ENCODE results near the gene KLF16. TPM values are rescaled to one million over a fixed set of nuclear protein-coding genes. Genes with fewer than 3 reads are reported as not detected.
A peak's percentile ranks its signal among the peaks of the same experiment; 100 is the strongest.
"Not testable (repeated sequence)": the region's sequence is repeated elsewhere in the genome, so short reads cannot be mapped to it uniquely, and the experiment has no call there.

The KLF16 gene
- total and polyA plus RNA-seq, 9 of the 15 experiments (the other 6 are each of a cell fraction or from before 2014, with no cell fraction given), result 0.04 to 60.4 (median 6.8) TPM

DNA sequence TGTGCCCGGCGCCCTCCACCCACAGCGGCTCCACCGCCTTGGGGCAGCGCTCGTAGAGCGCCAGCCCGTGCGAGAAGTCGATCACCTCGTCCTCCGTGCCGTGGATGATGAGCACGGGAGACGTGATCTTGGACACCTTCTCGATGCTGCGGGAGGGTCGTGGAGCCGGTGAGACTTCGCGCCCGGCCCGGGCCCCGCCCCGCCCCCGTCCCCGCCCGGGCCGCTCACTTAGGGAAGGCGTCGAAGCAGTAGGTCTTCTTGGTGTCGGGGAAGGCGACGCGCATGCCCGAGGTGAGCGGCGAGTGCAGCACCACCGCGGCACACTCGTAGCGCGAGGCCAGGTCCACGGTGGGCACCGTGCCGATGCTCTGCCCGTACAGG is 13.9 kb upstream of the KLF16 start:
- H3K4me3 ChIP-seq; H3K9me3 ChIP-seq (replicated peaks; ENCODE audit: control insufficient read depth, insufficient read depth, low read depth, low read length); in situ Hi-C loops (cut with MboI); H3K27ac ChIP-seq (ENCODE audit: extremely low read depth, low read depth, low read length); FAIRE-seq; H3K27me3 ChIP-seq (ENCODE audit: control insufficient read depth in 2 of 2, insufficient read depth in 2 of 2, low read length in 2 of 2); H3K9me1 ChIP-seq (ENCODE audit: control insufficient read depth, insufficient read depth, low read length); ATAC-seq; BruUV-seq (replicated peaks); DNase-seq (ENCODE audit: extremely low read depth in 1 of 4, low spot score in 3 of 4); CTCF ChIA-PET (ENCODE audit: low intra/inter-chr PET ratio); H2AFZ ChIP-seq (ENCODE audit: low read depth, low read length); intact Hi-C loops (cut with micrococcal nuclease); H3K9ac ChIP-seq (ENCODE audit: insufficient read depth in 1 of 2, low read depth in 2 of 2, low read length in 2 of 2); H3K4me2 ChIP-seq (ENCODE audit: insufficient read depth, low read length): not testable (repeated sequence)
- peaks cover 29% of the 10 kb centered on the region; the same call in 2 of the 3 replicates for H3K36me3 ChIP-seq (ENCODE audit: control insufficient read depth, insufficient read depth, low read length)
- H4K20me1 ChIP-seq (replicated peaks; ENCODE audit: control insufficient read depth, insufficient read depth, low read length), result peaks cover 15% of the 10 kb centered on the region; the same call in 1 of the 2 replicates
- 90% methylated on average over 6 of the region's 47 CpGs for WGBS (ENCODE audit: insufficient coverage, low coverage, missing lambda C conversion rate)
- H3K79me2 ChIP-seq (ENCODE audit: control insufficient read depth, insufficient read depth, low read length), result peaks cover 57% of the 10 kb centered on the region
- H3K4me1 ChIP-seq (replicated peaks in 1 of 2; ENCODE audit: control insufficient read depth in 2 of 2, insufficient read depth in 2 of 2, low read length in 2 of 2), result peaks cover 23 to 54% of the 10 kb centered on the region in 2 experiments
- POLR2A ChIA-PET, result interaction anchor here (1.1 kb wide), 1 partner anchor 43 kb away, joined by 3 read pairs; no protein-coding TSS in a partner anchor

GRCh38 chr19:1876496-1877279 is 13.3 kb upstream of the KLF16 start:
- CTCF ChIA-PET (ENCODE audit: low intra/inter-chr PET ratio); in situ Hi-C loops (cut with MboI); FAIRE-seq; H3K9me3 ChIP-seq (replicated peaks; ENCODE audit: control insufficient read depth, insufficient read depth, low read depth, low read length); DNase-seq (ENCODE audit: extremely low read depth in 1 of 4, low spot score in 3 of 4); H3K9me1 ChIP-seq (ENCODE audit: control insufficient read depth, insufficient read depth, low read length); H3K27me3 ChIP-seq (ENCODE audit: control insufficient read depth in 2 of 2, insufficient read depth in 2 of 2, low read length in 2 of 2); intact Hi-C loops (cut with micrococcal nuclease); BruUV-seq (replicated peaks); H4K20me1 ChIP-seq (replicated peaks; ENCODE audit: control insufficient read depth, insufficient read depth, low read length): not testable (repeated sequence)
- Histone ChIP-seq H3K27ac (ENCODE audit: extremely low read depth, low read depth, low read length) (peak overlapping the region; percentile 94), H3K9ac (ENCODE audit: insufficient read depth in 1 of 2, low read depth in 2 of 2, low read length in 2 of 2) (peak overlapping the region; percentile 95 to 99), H3K36me3 (ENCODE audit: control insufficient read depth, insufficient read depth, low read length) (peaks cover 27% of the 10 kb centered on the region; the same call in 2 of the 3 replicates), H2AFZ (ENCODE audit: low read depth, low read length) (peak overlapping the region; percentile 86), H3K4me1 (replicated peaks in 1 of 2; ENCODE audit: control insufficient read depth in 2 of 2, insufficient read depth in 2 of 2, low read length in 2 of 2) (peaks cover 28 to 54% of the 10 kb centered on the region in 2 experiments), H3K4me2 (ENCODE audit: insufficient read depth, low read length) (peak overlapping the region; percentile 97), H3K4me3 (peak overlapping the region; percentile 100), H3K79me2 (ENCODE audit: control insufficient read depth, insufficient read depth, low read length) (peaks cover 57% of the 10 kb centered on the region)
- POLR2A ChIA-PET, result interaction anchor here (0.7 to 2.3 kb wide), 5 partner anchors 11 to 44 kb away, joined by 3 to 24 read pairs (median 4); no protein-coding TSS in a partner anchor
- WGBS (ENCODE audit: insufficient coverage, low coverage, missing lambda C conversion rate), result 63% methylated on average over 31 of the region's 53 CpGs
- peak; percentile 32 for ATAC-seq
- TF ChIP-seq CTCF (IDR thresholded peaks at IDR 0.05 in 2 of 3, conservative IDR thresholded peaks at IDR 0.05 in 1 of 3; ENCODE audit: insufficient read depth in 2 of 3, low read depth in 1 of 3, low read length in 3 of 3) (peak in 2 of 3 experiments; percentile 33 to 35; a peak in 4 of 6 replicates), THRAP3 (IDR thresholded peaks at IDR 0.05; ENCODE audit: borderline replicate concordance) (0 out of 2 replicates have a peak, but pooled peaks have one; percentile 43), MTA3 (IDR thresholded peaks at IDR 0.05; ENCODE audit: borderline replicate concordance) (0 out of 2 replicates have a peak, but pooled peaks have one; percentile 21), HLTF (IDR thresholded peaks at IDR 0.05) (0 out of 2 replicates have a peak, but pooled peaks have one; percentile 3), MBD1 (CRISPR knock-in tag; IDR thresholded peaks at IDR 0.05) (peak; percentile 81; the same call in 1 of the 2 replicates), ZC3H4 (CRISPR knock-in tag; IDR thresholded peaks at IDR 0.05; ENCODE audit: borderline replicate concordance) (0 out of 2 replicates have a peak, but pooled peaks have one; percentile 45), RAD21 (CRISPR knock-in tag; conservative IDR thresholded peaks at IDR 0.05 in 1 of 2, IDR thresholded peaks at IDR 0.05 in 1 of 2) (peak in 1 of 2 experiments; percentile 44; a peak in 1 of 4 replicates)
